ENCODE data around the gene ROR2.

ROR2 gene

DNA sequence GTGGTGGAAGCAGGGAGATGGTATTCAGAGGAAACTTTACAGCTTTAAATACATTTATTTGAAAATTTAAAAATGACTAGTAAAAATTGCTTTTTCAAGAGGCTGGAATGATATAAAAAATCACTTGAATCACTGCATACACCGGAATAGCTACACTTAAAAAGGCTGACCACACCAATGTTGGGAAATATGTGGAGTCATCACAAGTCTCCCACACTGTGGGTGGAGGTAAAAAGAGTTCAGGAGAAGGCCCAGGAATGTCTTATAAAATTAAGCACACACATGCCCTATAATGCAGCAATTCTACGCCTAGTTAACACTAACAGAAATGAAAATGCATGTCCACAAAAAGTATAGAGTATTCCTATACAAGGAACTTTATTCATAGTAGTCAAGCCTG, 198.1 kb downstream of the ROR2 start:
- no peaks in the 10 kb centered on the region for H4K20me1 ChIP-seq (ENCODE audit: low read depth, low read length)
- no peaks in the 10 kb centered on the region for H3K9me3 ChIP-seq (ENCODE audit: insufficient read depth, low read length)
- H3K79me2 ChIP-seq (ENCODE audit: insufficient read depth, low read length): no peaks in the 10 kb centered on the region
- no peak overlapping the region for H3K4me2 ChIP-seq (ENCODE audit: low read depth, low read length, poor library complexity, severe bottlenecking)
- H2AFZ ChIP-seq (ENCODE audit: low read depth, low read length, severe bottlenecking): no peak overlapping the region
- no peaks in the 10 kb centered on the region for H3F3A ChIP-seq (ENCODE audit: insufficient read depth)
- H3K9ac ChIP-seq (ENCODE audit: low read length): no peak overlapping the region
- H3K36me3 ChIP-seq (ENCODE audit: low read length): no peaks in the 10 kb centered on the region
- no peaks in the 10 kb centered on the region for H3K9me2 ChIP-seq (replicated peaks; ENCODE audit: insufficient read depth, low read length)
- H3K27me3 ChIP-seq (ENCODE audit: low read length): no peaks in the 10 kb centered on the region
- TF ChIP-seq, protein P1, sequence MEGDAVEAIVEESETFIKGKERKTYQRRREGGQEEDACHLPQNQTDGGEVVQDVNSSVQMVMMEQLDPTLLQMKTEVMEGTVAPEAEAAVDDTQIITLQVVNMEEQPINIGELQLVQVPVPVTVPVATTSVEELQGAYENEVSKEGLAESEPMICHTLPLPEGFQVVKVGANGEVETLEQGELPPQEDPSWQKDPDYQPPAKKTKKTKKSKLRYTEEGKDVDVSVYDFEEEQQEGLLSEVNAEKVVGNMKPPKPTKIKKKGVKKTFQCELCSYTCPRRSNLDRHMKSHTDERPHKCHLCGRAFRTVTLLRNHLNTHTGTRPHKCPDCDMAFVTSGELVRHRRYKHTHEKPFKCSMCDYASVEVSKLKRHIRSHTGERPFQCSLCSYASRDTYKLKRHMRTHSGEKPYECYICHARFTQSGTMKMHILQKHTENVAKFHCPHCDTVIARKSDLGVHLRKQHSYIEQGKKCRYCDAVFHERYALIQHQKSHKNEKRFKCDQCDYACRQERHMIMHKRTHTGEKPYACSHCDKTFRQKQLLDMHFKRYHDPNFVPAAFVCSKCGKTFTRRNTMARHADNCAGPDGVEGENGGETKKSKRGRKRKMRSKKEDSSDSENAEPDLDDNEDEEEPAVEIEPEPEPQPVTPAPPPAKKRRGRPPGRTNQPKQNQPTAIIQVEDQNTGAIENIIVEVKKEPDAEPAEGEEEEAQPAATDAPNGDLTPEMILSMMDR (IDR thresholded peaks at IDR 0.05; ENCODE audit: insufficient read depth, low read length, poor library complexity, severe bottlenecking): no peak
- no peak for TF ChIP-seq EZH2phosphoT487 (conservative IDR thresholded peaks at IDR 0.05; ENCODE audit: low read length)
- H3K4me3 ChIP-seq (ENCODE audit: insufficient read depth, low read length, poor library complexity, severe bottlenecking): no peak overlapping the region
- no peak overlapping the region for H3K27ac ChIP-seq (ENCODE audit: low read depth, low read length)

DNA sequence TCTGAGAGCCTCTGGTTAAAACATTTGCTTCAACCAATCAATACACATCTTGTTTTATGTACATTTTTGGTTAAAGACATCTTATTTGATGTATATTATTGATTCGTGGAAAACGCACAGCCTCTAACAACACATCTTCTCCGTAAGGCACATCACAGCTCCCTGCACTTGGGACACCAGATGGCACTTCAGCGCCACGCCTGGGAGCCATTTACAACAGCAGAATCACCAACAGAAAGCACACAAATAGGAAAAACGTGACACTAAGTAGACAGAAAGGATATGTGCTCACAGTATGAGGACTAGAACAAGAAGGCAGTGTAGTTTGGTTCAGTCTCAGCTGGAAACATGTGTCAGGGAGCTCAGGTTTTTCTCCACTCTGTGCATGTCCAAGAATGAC, 199.7 kb downstream of the ROR2 start:
- H3K9me3 ChIP-seq (ENCODE audit: insufficient read depth, low read length): no peaks in the 10 kb centered on the region
- H3K79me2 ChIP-seq (ENCODE audit: insufficient read depth, low read length): no peaks in the 10 kb centered on the region
- no peak overlapping the region for H3K9ac ChIP-seq (ENCODE audit: low read length)
- no peak overlapping the region for H2AFZ ChIP-seq (ENCODE audit: low read depth, low read length, severe bottlenecking)
- H3K27ac ChIP-seq (ENCODE audit: low read depth, low read length): no peak overlapping the region
- H3K4me2 ChIP-seq (ENCODE audit: low read depth, low read length, poor library complexity, severe bottlenecking): no peak overlapping the region
- H3K4me3 ChIP-seq (ENCODE audit: insufficient read depth, low read length, poor library complexity, severe bottlenecking): no peak overlapping the region
- no peaks in the 10 kb centered on the region for H3F3A ChIP-seq (ENCODE audit: insufficient read depth)
- no peaks in the 10 kb centered on the region for H4K20me1 ChIP-seq (ENCODE audit: low read depth, low read length)
- H3K9me2 ChIP-seq (replicated peaks; ENCODE audit: insufficient read depth, low read length): no peaks in the 10 kb centered on the region
- H3K36me3 ChIP-seq (ENCODE audit: low read length): no peaks in the 10 kb centered on the region
- TF ChIP-seq, protein P1 (IDR thresholded peaks at IDR 0.05; ENCODE audit: insufficient read depth, low read length, poor library complexity, severe bottlenecking): no peak
- TF ChIP-seq EZH2phosphoT487 (conservative IDR thresholded peaks at IDR 0.05; ENCODE audit: low read length): no peak
- H3K27me3 ChIP-seq (ENCODE audit: low read length): no peaks in the 10 kb centered on the region

DNA sequence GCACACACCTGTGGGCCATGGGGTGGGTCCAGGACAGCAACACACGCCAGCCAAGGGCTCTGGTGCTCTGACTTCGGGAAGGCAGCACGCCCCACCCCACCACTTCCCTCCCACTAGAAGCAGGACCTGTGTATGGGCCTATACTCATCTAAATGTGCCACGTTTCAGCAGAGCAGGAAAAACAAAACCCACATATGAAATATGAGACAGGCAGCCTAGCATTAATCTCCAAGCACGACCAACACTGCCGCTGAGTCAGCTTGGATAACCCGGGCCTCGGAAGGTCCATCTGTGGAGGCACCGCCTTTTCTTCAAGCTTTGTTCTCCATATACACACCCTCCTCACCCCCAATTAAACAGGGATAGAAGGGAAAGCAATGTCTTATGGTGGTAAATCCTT, 203.1 kb downstream of the ROR2 start:
- TF ChIP-seq, protein P1 (IDR thresholded peaks at IDR 0.05; ENCODE audit: insufficient read depth, low read length, poor library complexity, severe bottlenecking): no peak
- no peak for TF ChIP-seq EZH2phosphoT487 (conservative IDR thresholded peaks at IDR 0.05; ENCODE audit: low read length)
- Histone ChIP-seq H3K9me2 (replicated peaks; ENCODE audit: insufficient read depth, low read length) (no peaks in the 10 kb centered on the region), H3K79me2 (ENCODE audit: insufficient read depth, low read length) (no peaks in the 10 kb centered on the region), H3K27ac (ENCODE audit: low read depth, low read length) (no peak overlapping the region), H3K4me3 (ENCODE audit: insufficient read depth, low read length, poor library complexity, severe bottlenecking) (no peak overlapping the region), H3K4me2 (ENCODE audit: low read depth, low read length, poor library complexity, severe bottlenecking) (no peak overlapping the region), H2AFZ (ENCODE audit: low read depth, low read length, severe bottlenecking) (no peak overlapping the region), H3K36me3 (ENCODE audit: low read length) (no peaks in the 10 kb centered on the region), H3F3A (ENCODE audit: insufficient read depth) (no peaks in the 10 kb centered on the region), H3K27me3 (ENCODE audit: low read length) (no peaks in the 10 kb centered on the region), H4K20me1 (ENCODE audit: low read depth, low read length) (no peaks in the 10 kb centered on the region), H3K9ac (ENCODE audit: low read length) (no peak overlapping the region), H3K9me3 (ENCODE audit: insufficient read depth, low read length) (no peaks in the 10 kb centered on the region)
